G401 (cell line): ENCODE measurements around the gene EEF1AKMT4. TPM values are rescaled to one million over a fixed set of nuclear protein-coding genes. Genes with fewer than 3 reads are reported as not detected.
A peak's percentile ranks its signal among the peaks of the same experiment; 100 is the strongest.
"Not testable (repeated sequence)": the region's sequence is repeated elsewhere in the genome, so short reads cannot be mapped to it uniquely, and the experiment has no call there.

Experiments
- DNase-seq: peaks from one replicate; pipeline ENCODE4 v3.0.0-alpha.2; 2015; ENCODE audit warnings: low spot score
- in situ Hi-C: cut with HindIII; loops from 2 replicates; pipeline ENCODE4 v1.10.0; 2016; ENCODE audit warnings: low sequenced_read_pairs, mixed read lengths
- total RNA-seq: library from RNA; depleted of rRNA; stranded (reverse); fragments of >200 nt; shearing (Covaris generic); gene quantifications from 2 replicates; pipeline ENCODE4 v1.2.3, GENCODE V29; 2014

EEF1AKMT4 gene
- total RNA-seq, 1 experiment from 2014 or later: 18.8 TPM

DNA sequence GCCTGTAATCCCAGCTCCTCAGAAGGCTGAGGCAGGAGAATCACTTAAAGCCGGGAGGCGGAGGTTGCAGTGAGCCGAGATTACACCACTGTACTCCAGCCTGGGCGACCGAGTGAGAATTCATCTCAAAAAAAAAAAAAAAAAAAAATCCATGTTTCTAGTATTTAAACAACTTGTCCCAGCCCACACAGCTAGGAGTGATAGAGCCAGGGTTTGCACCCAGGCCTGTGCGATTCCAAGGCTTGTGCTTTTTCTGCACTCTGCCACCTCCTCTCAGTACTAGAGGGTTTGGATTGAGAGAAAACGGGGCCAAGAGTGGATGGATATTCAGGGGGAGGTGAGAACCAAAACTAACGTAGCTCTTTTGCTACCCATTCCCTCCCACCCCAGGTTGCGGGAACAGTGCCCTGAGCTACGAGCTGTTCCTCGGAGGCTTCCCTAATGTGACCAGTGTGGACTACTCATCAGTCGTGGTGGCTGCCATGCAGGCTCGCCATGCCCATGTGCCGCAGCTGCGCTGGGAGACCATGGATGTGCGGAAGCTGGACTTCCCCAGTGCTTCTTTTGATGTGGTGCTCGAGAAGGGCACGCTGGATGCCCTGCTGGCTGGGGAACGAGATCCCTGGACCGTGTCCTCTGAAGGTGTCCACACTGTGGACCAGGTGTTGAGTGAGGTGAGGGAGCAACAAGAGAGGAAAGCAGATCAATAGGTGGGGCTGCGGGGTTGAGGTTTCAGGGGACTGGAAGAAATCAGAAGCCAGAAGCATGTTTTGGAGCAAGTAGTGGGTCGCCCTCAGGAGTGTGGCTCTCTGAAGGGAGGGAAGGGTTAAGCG is 7.8 kb downstream of the EEF1AKMT4 start:
- no peak for DNase-seq
- in situ Hi-C loops: no loop called here

DNA sequence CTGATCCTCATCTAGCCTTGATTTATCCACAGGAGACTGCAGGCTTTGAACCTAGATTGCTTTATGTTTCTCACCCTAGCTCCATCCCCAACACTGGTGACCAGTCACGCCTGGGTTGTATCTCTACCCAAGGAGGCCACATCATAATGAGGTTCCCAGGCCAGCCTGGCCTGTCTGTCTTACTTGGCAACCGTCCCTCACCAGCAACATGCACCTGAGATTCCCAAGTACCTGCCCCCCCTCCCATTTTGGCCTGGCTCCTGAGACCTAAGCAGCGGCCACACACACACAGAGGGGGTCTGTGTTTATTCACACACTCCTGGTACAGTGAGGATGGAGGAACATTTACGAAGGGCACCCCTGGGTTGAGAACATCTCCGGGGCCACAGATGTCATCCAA is 9.5 kb downstream of the EEF1AKMT4 start:
- in situ Hi-C loops: no loop called here
- DNase-seq: peak; percentile 26

- DNase-seq: peak; percentile 26
Measured at GRCh38 chr3:184259396-184259877, 10.0 kb downstream of the EEF1AKMT4 start.

GRCh38 chr3:184259878-184260723 is 10.6 kb downstream of the EEF1AKMT4 start:
- in situ Hi-C loops: no loop called here
- peak; percentile 28 for DNase-seq

More at GRCh38 chr3:184259396-184259877, 10.0 kb downstream of the EEF1AKMT4 start:
- in situ Hi-C loops: no loop called here

DNA sequence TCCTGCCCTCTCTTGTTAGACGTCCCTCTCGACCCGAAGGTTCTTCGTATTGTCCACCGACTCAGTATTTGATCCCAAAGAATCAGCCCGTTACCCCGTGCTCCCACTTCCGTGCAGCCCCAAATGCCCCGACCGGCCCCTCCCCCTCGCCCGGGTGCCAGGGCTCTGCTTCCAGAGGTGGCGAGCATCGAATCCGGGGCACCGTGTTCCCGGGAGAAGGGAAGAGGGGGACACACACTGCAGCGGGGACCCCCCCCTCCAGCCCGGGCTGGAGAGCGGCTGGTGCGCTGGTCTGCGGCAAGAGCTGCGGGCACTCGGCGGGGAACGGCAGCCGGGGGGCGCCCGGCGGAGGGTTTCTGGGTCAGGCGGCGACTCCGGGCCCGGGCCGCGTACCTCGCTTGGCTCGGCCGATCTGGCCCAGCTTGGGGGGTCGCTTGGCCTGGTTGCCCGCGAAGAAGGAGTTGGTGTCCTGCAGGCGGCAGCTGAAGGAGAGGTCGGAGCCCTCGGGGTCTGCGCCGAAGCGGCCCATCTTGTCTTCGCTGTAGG is 11.3 kb downstream of the EEF1AKMT4 start:
- DNase-seq: peak; percentile 33
- in situ Hi-C loops: no loop called here

- peak; percentile 70 for DNase-seq
- in situ Hi-C loops: no loop called here
Measured at GRCh38 chr3:184261270-184261853, 11.9 kb downstream of the EEF1AKMT4 start, which contains the start of gene CAMK2N2. Gene CAMK2N2, minus strand, starts transcription at chr3:184261553. Its CDS starts 268 bp downstream, at chr3:184261285.

DNA sequence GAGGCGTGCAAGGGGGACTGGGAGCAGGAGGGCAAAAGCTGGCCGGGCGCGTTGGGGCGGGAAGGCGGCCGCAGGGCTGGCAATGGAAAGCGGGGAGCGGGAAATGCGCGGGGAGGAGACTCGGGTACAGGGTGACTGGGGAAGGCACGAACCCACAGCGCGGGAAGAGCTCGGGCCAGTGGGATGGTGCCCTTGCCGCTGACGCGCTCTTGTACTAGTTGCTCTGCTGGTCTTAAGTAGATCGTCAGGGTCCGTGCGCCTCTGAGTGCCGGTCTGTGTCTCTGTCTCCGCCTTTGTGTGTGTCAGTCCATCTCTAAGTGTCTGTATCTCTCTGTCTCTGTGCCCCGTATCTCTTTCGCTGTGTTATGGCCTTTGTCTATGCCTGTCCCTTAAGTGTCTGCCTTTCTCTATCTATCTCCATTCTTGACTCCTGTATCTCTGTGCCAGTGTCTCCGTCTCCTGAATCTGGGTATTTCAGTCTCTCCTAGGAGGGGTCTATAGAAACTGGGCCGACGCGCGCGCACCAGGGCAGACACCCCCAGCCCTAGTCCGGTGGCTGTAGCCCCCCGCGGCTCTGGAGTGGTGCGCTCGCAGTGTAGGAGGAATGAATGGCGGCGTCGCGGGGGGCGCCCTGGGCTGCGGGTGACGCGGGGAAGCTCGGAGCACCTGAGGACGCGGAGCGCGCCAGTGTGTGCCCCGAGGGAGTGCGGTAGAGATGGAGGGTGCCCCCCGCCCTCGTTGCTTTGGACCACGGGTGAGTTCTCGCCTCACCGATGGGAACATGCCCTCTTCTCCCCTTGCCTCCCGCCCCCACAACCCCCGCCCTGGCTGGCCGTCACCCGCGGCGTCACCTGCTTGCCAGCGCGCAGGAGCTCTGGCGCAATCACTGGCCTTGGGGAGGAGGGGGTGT is 12.6 kb downstream of the EEF1AKMT4 start:
- DNase-seq: peak; percentile 64
- in situ Hi-C loops: no loop called here

DNA sequence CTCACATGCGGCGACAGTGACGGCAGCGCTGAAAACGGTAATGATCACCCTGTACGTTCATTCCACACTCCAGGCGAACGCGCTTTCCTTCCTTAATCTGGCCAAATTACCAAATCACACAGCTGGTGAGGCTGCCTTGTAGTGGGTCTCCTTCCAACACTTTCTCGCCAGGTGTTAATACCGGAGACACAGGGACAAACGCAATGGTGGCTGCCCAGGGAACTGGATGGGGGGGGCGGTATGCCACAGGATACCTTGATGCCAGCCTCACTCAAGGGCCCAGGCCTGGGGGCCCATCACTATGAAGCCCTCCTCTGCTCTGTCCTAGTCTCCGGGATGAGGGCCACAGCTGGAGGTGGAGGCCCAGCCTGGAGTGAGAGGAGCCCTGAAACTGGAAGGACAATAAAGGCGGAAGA is 13.3 kb downstream of the EEF1AKMT4 start:
- in situ Hi-C loops: no loop called here
- DNase-seq: peak; percentile 27

- DNase-seq, in situ Hi-C loops: not testable (repeated sequence)
Measured at GRCh38 chr3:184267249-184267648, 17.8 kb downstream of the EEF1AKMT4 start.

GRCh38 chr3:184272269-184272668 is 22.8 kb downstream of the EEF1AKMT4 start:
- in situ Hi-C loops: no loop called here
- no peak for DNase-seq

DNA sequence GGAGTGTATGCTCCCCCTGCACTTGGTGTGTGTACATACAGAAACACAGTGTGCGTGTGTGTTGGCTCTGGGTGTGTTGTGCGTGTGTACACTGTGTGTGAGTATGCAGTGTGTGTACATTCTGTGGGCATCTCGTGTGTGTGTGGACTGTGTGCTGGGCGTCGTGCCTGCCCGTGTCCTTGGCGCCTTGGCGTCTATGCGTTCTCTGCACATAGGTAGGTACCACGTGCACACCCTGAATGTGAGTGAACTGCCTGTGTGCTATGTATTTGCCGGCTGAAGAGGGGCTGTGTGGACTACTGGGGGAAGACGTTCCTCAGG is 25.9 kb downstream of the EEF1AKMT4 start:
- DNase-seq: no peak

DNA sequence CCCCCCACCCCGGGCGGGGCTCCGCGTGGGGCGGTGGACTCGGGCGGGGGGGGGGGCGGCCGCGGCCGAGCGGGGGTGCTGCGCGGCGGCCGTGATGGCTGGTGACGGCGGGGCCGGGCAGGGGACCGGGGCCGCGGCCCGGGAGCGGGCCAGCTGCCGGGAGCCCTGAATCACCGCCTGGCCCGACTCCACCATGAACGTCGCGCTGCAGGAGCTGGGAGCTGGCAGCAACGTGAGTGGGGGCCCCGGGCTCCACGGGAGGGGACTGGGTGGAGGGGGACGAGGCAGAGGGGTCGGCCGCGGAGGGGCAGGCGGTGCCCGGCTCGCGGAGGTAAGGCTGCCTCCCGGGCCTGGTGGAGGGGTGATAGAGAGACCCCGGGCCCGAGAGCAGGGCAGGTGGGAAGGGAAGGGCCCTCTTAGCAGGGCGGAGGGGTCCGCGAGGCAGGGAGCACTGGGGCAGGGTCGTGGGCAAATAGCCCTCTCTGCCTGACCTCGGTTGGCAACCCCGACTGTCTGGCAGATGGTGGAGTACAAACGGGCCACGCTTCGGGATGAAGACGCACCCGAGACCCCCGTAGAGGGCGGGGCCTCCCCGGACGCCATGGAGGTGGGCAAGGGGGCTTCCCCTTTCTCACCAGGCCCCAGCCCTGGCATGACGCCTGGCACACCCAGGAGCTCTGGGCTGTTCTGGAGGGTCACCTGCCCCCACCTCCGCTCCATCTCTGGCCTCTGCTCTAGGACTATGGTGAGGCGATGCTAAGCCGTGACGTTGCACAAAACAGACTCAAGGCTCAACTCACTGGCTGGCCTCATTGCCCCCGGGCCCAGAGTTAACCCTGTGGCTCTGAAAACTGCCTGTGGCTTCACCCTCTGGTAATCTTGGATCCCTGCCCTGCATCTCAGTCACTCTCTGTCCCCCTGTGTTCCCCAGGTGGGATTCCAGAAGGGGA is 26.8 kb downstream of the EEF1AKMT4 start, which contains the start of gene ECE2:
Gene ECE2 (plus strand): TSS at position 62 of the 950 bp plus-strand sequence. CDS start 132 bp downstream, at position 194.
- in situ Hi-C loops: no loop called here
- DNase-seq: peak; percentile 45

More for the DNA sequence above, 25.9 kb downstream of the EEF1AKMT4 start:
- in situ Hi-C loops: no loop called here

DNA sequence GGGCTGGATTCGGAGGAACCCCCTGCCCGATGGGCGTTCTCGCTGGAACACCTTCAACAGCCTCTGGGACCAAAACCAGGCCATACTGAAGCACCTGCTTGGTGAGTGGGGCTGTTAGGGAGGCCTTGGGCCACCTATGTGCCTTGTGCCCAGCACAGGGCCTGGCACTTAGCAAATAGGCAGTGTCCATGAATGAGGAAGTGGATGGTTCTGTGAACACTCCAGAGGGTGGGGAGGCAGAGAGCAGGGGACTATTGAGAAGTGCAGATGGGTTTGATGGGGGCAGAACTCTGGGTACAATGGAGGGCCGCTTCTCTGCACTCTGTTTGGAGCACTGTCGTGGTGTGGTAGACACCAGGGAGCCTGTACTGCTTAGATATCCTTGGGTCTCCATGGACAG is 27.9 kb downstream of the EEF1AKMT4 start:
- in situ Hi-C loops: no loop called here
- no peak for DNase-seq

GRCh38 chr3:184282941-184283340 is 33.5 kb downstream of the EEF1AKMT4 start:
- in situ Hi-C loops: no loop called here
- DNase-seq: no peak

DNA sequence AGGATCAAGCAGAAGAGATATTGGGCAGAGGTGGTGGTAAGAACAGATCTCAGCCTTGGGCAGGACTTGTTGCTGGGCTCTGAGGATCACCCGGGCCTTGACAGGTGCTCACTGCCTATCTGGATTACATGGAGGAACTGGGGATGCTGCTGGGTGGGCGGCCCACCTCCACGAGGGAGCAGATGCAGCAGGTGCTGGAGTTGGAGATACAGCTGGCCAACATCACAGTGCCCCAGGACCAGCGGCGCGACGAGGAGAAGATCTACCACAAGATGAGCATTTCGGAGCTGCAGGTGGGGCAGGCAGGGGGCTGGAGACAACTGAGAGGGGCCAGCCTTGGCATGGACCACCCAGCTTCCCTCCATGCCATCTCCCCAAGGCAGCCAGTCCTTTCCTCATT is 34.2 kb downstream of the EEF1AKMT4 start:
- no peak for DNase-seq
- in situ Hi-C loops: no loop called here

GRCh38 chr3:184284696-184285095 is 35.2 kb downstream of the EEF1AKMT4 start:
- in situ Hi-C loops: no loop called here
- DNase-seq: peak; percentile 88

DNA sequence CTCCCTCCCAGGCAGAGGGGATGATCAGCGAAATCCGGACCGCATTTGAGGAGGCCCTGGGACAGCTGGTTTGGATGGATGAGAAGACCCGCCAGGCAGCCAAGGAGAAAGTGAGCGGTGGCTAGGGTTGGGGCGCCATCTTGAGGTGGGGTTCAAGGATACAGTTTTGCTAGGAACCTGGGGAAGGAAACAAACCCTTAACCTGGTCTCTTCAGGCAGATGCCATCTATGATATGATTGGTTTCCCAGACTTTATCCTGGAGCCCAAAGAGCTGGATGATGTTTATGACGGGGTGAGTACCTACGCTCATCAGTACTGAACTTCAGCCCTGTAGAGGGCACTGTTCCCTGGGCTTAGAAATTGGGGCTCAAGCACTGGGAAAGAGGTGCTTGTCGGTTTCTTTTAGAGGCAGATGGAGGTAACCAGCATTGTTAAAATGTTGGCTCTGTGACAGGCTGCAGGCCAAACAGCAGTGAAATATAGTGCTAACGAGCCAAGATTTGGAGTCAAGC is 40.0 kb downstream of the EEF1AKMT4 start:
- in situ Hi-C loops: no loop called here
- DNase-seq: peak; percentile 70
